ENCODE results near the gene PLAGL1. TPM values are rescaled to one million over a fixed set of nuclear protein-coding genes. Genes with fewer than 3 reads are reported as not detected.
A peak's percentile ranks its signal among the peaks of the same experiment; 100 is the strongest.

The PLAGL1 gene
- polyA plus RNA-seq, 3 donors, result 11.6 to 60.7 (median 16.7) TPM

- Histone ChIP-seq H3K9me3 (replicated peaks in 1 of 2; ENCODE audit: control insufficient read depth in 1 of 2, insufficient read depth in 1 of 2, low read length in 2 of 2) (no peaks in the 10 kb centered on the region), H3K27me3 (ENCODE audit: control insufficient read depth in 2 of 2, insufficient read depth in 2 of 2, low read length in 2 of 2) (no peaks in the 10 kb centered on the region), H3K79me2 (ENCODE audit: insufficient read depth, low read length) (no peaks in the 10 kb centered on the region), H3K9ac (ENCODE audit: insufficient read depth, low read length, poor library complexity, severe bottlenecking) (no peak overlapping the region), H3K4me3 (replicated peaks in 1 of 3; ENCODE audit: low read depth in 2 of 3, low read length in 3 of 3) (no peak overlapping the region), H3K4me1 (ENCODE audit: control insufficient read depth in 1 of 2, insufficient read depth in 2 of 2, low read length in 2 of 2) (peaks cover 26% of the 10 kb centered on the region in 2 donors), H2AFZ (ENCODE audit: insufficient read depth, low read depth, low read length, poor library complexity, severe bottlenecking) (no peak overlapping the region), H3K27ac (ENCODE audit: low read depth in 1 of 2, low read length in 2 of 2) (no peak overlapping the region), H3K4me2 (replicated peaks; ENCODE audit: extremely low read depth, low read length, poor library complexity, severe bottlenecking) (no peak overlapping the region), H3K36me3 (replicated peaks in 1 of 2; ENCODE audit: control insufficient read depth in 1 of 2, insufficient read depth in 2 of 2, low read length in 2 of 2) (peaks cover 0 to 26% of the 10 kb centered on the region in 2 donors), H4K20me1 (ENCODE audit: insufficient read depth, low read length) (no peaks in the 10 kb centered on the region)
- Mint-ChIP-seq H3K27ac (peak overlapping the region in 2 of 7 donors; percentile 6 to 33), H3K4me3 (no peak overlapping the region), H3K27me3 (ENCODE audit: low read depth in 3 of 3) (peaks cover 0 to 2% (median 0%) of the 10 kb centered on the region in 3 donors), H3K9me3 (no peaks in the 10 kb centered on the region), H3K4me1 (peaks cover 25% of the 10 kb centered on the region), H3K36me3 (peaks cover 21 to 34% of the 10 kb centered on the region in 2 donors)
- TF ChIP-seq, protein P1, sequence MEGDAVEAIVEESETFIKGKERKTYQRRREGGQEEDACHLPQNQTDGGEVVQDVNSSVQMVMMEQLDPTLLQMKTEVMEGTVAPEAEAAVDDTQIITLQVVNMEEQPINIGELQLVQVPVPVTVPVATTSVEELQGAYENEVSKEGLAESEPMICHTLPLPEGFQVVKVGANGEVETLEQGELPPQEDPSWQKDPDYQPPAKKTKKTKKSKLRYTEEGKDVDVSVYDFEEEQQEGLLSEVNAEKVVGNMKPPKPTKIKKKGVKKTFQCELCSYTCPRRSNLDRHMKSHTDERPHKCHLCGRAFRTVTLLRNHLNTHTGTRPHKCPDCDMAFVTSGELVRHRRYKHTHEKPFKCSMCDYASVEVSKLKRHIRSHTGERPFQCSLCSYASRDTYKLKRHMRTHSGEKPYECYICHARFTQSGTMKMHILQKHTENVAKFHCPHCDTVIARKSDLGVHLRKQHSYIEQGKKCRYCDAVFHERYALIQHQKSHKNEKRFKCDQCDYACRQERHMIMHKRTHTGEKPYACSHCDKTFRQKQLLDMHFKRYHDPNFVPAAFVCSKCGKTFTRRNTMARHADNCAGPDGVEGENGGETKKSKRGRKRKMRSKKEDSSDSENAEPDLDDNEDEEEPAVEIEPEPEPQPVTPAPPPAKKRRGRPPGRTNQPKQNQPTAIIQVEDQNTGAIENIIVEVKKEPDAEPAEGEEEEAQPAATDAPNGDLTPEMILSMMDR (IDR thresholded peaks at IDR 0.05), result no peak
- intact Hi-C loops (cut with micrococcal nuclease), result no loop called here
- DNase-seq, result no peak
- 93% methylated on average over 4 of the region's 12 CpGs for WGBS (ENCODE audit: insufficient coverage)
These were observed 45.9 kb downstream of the PLAGL1 start for GRCh38 chr6:143961886-143962878.

GRCh38 chr6:143961066-143961465, 47.0 kb downstream of the PLAGL1 start:
- TF ChIP-seq, protein P1 (IDR thresholded peaks at IDR 0.05), result no peak
- no peaks in the 10 kb centered on the region for H4K20me1 ChIP-seq (ENCODE audit: insufficient read depth, low read length)

More at GRCh38 chr6:143961066-143961465, 47.0 kb downstream of the PLAGL1 start:
- Mint-ChIP-seq H3K36me3 (peaks cover 23 to 39% of the 10 kb centered on the region in 2 donors), H3K27ac (no peak overlapping the region), H3K27me3 (ENCODE audit: low read depth in 3 of 3) (peaks cover 0 to 2% (median 0%) of the 10 kb centered on the region in 3 donors), H3K4me3 (no peak overlapping the region), H3K4me1 (peaks cover 16% of the 10 kb centered on the region), H3K9me3 (no peaks in the 10 kb centered on the region)
- DNase-seq, result no peak
- Histone ChIP-seq H3K9me3 (replicated peaks in 1 of 2; ENCODE audit: control insufficient read depth in 1 of 2, insufficient read depth in 1 of 2, low read length in 2 of 2) (no peaks in the 10 kb centered on the region), H3K79me2 (ENCODE audit: insufficient read depth, low read length) (no peaks in the 10 kb centered on the region), H3K27me3 (ENCODE audit: control insufficient read depth in 2 of 2, insufficient read depth in 2 of 2, low read length in 2 of 2) (no peaks in the 10 kb centered on the region), H2AFZ (ENCODE audit: insufficient read depth, low read depth, low read length, poor library complexity, severe bottlenecking) (no peak overlapping the region), H3K27ac (ENCODE audit: low read depth in 1 of 2, low read length in 2 of 2) (no peak overlapping the region), H3K4me2 (replicated peaks; ENCODE audit: extremely low read depth, low read length, poor library complexity, severe bottlenecking) (no peak overlapping the region), H3K4me3 (replicated peaks in 1 of 3; ENCODE audit: low read depth in 2 of 3, low read length in 3 of 3) (no peak overlapping the region), H3K9ac (ENCODE audit: insufficient read depth, low read length, poor library complexity, severe bottlenecking) (no peak overlapping the region), H3K36me3 (replicated peaks in 1 of 2; ENCODE audit: control insufficient read depth in 1 of 2, insufficient read depth in 2 of 2, low read length in 2 of 2) (peaks cover 0 to 26% of the 10 kb centered on the region in 2 donors), H3K4me1 (ENCODE audit: control insufficient read depth in 1 of 2, insufficient read depth in 2 of 2, low read length in 2 of 2) (peaks cover 14 to 15% of the 10 kb centered on the region in 2 donors)
- WGBS (ENCODE audit: insufficient coverage), result 100% methylated on average over 2 of the region's 3 CpGs
- intact Hi-C loops (cut with micrococcal nuclease), result no loop called here

All from CD14-positive monocyte (primary cell).